HL-60 (cell line): ENCODE data around the gene GRK5.

Experiments used
- DNase-seq, 2 experiments: peaks; one replicate each; pipeline ENCODE4 v3.0.0-alpha.2; 2010 to 2020; ENCODE audit warnings: low read depth in 1 of 2, low spot score in 1 of 2
- H3K27ac ChIP-seq: fragments of 250-450 bp; sonication (Bioruptor Pico); replicated peaks from 2 replicates; pipeline ENCODE4 v1.5.1; 2020; ENCODE audit warnings: mild to moderate bottlenecking, moderate library complexity
- H3K27me3 ChIP-seq: fragments of 250-450 bp; sonication (Bioruptor Pico); 2 replicates; pipeline ENCODE4 v1.5.1; 2021; ENCODE audit warnings: mild to moderate bottlenecking, moderate library complexity; ENCODE audit not compliant: insufficient read depth, poor library complexity, severe bottlenecking
- H3K4me3 ChIP-seq: replicated peaks from 2 replicates; pipeline ENCODE4 v1.5.1; 2011; ENCODE audit warnings: mild to moderate bottlenecking, control low read depth, low read length; ENCODE audit not compliant: insufficient read depth
- GABPA ChIP-seq: IDR thresholded peaks from 2 replicates; pipeline ENCODE4 v1.6.1; 2012; ENCODE audit warnings: low read depth
- POLR2AphosphoS5 ChIP-seq: IDR thresholded peaks from 2 replicates; pipeline ENCODE4 v1.6.1; 2012; ENCODE audit warnings: low read depth
- REST ChIP-seq: IDR thresholded peaks from 2 replicates; pipeline ENCODE4 v1.6.1; 2012; ENCODE audit warnings: low read depth; ENCODE audit not compliant: insufficient replicate concordance
- SPI1 ChIP-seq: IDR thresholded peaks from 2 replicates; pipeline ENCODE4 v1.6.1; 2012; ENCODE audit warnings: low read depth, mild to moderate bottlenecking, borderline replicate concordance
- TF ChIP-seq, protein P1 (sequence below): IDR thresholded peaks from one replicate; pipeline ENCODE4 v1.5.1; 2011; ENCODE audit warnings: low read length, control low read depth, inconsistent platforms; ENCODE audit not compliant: insufficient read depth

GRK5 gene

GRCh38 chr10:119377958-119378736 is 170.8 kb downstream of the GRK5 start:
- no peak for DNase-seq
- Histone ChIP-seq H3K4me3 (no peak overlapping the region), H3K27ac (no peak overlapping the region), H3K27me3 (no peaks in the 10 kb centered on the region)
- TF ChIP-seq REST, result no peak
- no peak for TF ChIP-seq GABPA
- no peak for TF ChIP-seq SPI1
- TF ChIP-seq, protein P1, sequence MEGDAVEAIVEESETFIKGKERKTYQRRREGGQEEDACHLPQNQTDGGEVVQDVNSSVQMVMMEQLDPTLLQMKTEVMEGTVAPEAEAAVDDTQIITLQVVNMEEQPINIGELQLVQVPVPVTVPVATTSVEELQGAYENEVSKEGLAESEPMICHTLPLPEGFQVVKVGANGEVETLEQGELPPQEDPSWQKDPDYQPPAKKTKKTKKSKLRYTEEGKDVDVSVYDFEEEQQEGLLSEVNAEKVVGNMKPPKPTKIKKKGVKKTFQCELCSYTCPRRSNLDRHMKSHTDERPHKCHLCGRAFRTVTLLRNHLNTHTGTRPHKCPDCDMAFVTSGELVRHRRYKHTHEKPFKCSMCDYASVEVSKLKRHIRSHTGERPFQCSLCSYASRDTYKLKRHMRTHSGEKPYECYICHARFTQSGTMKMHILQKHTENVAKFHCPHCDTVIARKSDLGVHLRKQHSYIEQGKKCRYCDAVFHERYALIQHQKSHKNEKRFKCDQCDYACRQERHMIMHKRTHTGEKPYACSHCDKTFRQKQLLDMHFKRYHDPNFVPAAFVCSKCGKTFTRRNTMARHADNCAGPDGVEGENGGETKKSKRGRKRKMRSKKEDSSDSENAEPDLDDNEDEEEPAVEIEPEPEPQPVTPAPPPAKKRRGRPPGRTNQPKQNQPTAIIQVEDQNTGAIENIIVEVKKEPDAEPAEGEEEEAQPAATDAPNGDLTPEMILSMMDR, result no peak
- no peak for TF ChIP-seq POLR2AphosphoS5

- H3K4me3 ChIP-seq, result no peak overlapping the region
- H3K27me3 ChIP-seq, result no peaks in the 10 kb centered on the region
- H3K27ac ChIP-seq, result no peak overlapping the region
- no peak for TF ChIP-seq POLR2AphosphoS5
- TF ChIP-seq SPI1, result no peak
- no peak for TF ChIP-seq GABPA
- TF ChIP-seq, protein P1, result no peak
- TF ChIP-seq REST, result no peak
- no peak for DNase-seq
These were observed 171.3 kb downstream of the GRK5 start for GRCh38 chr10:119378737-119379067.

DNA sequence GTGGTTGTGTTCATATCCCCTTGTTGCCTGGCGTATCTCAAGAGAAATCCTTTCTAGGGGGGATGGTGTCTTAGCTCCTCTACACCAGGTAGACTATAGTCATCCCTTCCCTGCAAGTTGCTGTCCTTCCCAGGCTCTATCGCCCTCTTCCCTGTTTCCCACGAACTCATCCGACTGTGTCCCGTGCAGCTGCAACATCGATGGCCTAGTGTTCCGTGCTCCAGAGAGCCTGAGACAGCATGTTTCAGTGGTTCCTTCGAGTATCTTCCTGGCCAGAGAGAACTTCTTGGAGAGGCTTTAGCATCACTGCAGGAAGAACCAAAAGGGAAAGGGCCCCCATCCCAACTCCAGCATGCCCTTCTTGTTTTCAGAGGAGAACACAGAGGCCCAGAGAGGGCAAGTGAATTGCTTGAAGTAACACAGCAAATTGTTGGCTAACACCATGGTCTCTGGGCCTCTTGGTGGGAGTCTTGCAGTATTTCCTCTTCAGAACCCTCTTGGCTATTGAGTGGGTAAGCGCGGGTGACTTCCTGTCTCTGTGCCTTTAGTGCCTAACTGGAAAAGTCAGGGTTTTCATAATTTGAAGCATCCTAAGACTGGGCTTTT is 172.2 kb downstream of the GRK5 start:
- Histone ChIP-seq H3K27ac (no peak overlapping the region), H3K27me3 (no peaks in the 10 kb centered on the region), H3K4me3 (no peak overlapping the region)
- no peak for TF ChIP-seq REST
- TF ChIP-seq POLR2AphosphoS5, result no peak
- TF ChIP-seq GABPA, result no peak
- TF ChIP-seq, protein P1, result no peak
- TF ChIP-seq SPI1, result no peak
- no peak for DNase-seq
